Breast epithelium (tissue), 3 donors: ENCODE data around the gene PRICKLE2.

Experiments used
- POLR2A ChIP-seq: fragments of 450-650 bp; IDR thresholded peaks from one replicate; pipeline ENCODE4 v1.6.1; 2016; ENCODE audit warnings: antibody characterized with exemption, mild to moderate bottlenecking, moderate library complexity
- POLR2AphosphoS5 ChIP-seq, 3 donors: sonication (generic); formaldehyde crosslinking; IDR thresholded peaks; one replicate each; pipeline ENCODE4 v1.6.1; 2017; ENCODE audit warnings: antibody characterized with exemption in 3 of 3
- TF ChIP-seq, protein P1 (sequence below), 3 donors: fragments of 450-650 bp; IDR thresholded peaks; one replicate each; pipeline ENCODE4 v1.5.1; 2016 to 2017; ENCODE audit warnings: antibody characterized with exemption in 3 of 3, mild to moderate bottlenecking in 3 of 3, moderate library complexity in 3 of 3

DNA sequence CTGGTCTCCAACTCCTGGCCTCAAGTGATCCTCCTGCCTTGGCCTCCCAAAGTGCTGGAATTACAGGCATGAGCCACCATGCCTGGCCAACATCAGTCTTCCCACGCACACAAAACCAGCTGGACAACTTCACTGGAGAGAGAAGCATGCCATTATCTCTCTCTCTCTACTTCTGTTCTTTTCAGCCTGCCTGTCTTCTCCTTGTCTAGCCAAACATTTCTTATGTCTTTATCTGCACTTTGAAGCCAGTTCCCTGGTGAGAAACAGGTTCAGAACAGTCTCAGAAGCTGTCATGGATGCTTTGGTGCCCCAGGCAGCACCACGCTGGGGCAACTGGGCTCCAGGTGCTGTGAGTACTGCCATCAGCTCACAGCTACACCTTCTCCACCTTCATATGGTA, 79.8 kb downstream of the PRICKLE2 start:
- TF ChIP-seq POLR2AphosphoS5 (IDR thresholded peaks at IDR 0.05), result no peak
- no peak for TF ChIP-seq POLR2A
- TF ChIP-seq, protein P1, sequence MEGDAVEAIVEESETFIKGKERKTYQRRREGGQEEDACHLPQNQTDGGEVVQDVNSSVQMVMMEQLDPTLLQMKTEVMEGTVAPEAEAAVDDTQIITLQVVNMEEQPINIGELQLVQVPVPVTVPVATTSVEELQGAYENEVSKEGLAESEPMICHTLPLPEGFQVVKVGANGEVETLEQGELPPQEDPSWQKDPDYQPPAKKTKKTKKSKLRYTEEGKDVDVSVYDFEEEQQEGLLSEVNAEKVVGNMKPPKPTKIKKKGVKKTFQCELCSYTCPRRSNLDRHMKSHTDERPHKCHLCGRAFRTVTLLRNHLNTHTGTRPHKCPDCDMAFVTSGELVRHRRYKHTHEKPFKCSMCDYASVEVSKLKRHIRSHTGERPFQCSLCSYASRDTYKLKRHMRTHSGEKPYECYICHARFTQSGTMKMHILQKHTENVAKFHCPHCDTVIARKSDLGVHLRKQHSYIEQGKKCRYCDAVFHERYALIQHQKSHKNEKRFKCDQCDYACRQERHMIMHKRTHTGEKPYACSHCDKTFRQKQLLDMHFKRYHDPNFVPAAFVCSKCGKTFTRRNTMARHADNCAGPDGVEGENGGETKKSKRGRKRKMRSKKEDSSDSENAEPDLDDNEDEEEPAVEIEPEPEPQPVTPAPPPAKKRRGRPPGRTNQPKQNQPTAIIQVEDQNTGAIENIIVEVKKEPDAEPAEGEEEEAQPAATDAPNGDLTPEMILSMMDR (IDR thresholded peaks at IDR 0.05), result no peak
